Measurements from ENCODE around the gene DTX1. TPM values are rescaled to one million over a fixed set of nuclear protein-coding genes. Genes with fewer than 3 reads are reported as not detected.
"Not testable (repeated sequence)": the region's sequence is repeated elsewhere in the genome, so short reads cannot be mapped to it uniquely, and the experiment has no call there.

DTX1 gene
- total RNA-seq, 2 experiments from 2014 or later = 11.0 to 12.4 TPM

GRCh38 chr12:113137861-113138783, 81.6 kb downstream of the DTX1 start:
- H3K27ac Mint-ChIP-seq = no peak overlapping the region
- H3K36me3 Mint-ChIP-seq = no peaks in the 10 kb centered on the region
- no peak for DNase-seq
- no peak overlapping the region for H3K4me3 Mint-ChIP-seq
- intact Hi-C loops (cut with micrococcal nuclease) = no loop called here
- ChIA-PET CTCF (interaction anchor here (0.6 to 2.6 kb wide), 4 partner anchors 15 to 145 kb away, joined by 4 to 8 read pairs (median 4); no protein-coding TSS in a partner anchor), POLR2A (no interaction called here)
- peaks cover 5% of the 10 kb centered on the region for H3K27me3 Mint-ChIP-seq
- peaks cover 23% of the 10 kb centered on the region for H3K4me1 Mint-ChIP-seq (ENCODE audit: low read depth)
- H3K9me3 Mint-ChIP-seq = no peaks in the 10 kb centered on the region

DNA sequence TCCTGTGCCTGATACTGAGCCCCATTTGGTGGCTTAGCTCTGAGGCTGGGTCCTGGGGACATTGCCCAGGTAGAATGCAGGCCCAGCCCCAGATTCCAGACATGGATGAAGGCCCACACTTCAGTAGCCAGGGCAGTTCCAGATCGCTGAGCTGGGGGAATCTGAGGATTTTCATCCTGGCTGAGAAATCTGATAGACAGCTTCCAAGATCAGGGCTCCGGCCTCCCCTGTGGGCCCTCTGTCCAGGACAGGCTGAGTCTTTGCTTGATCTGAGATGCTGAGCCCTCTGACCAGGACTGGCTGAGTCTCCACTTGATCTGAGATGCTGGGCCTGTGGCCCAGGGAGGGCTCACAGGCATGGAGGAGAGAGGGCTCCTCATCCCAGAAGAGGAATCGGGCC, 82.3 kb downstream of the DTX1 start:
- no peak overlapping the region for H3K27ac Mint-ChIP-seq
- no peak overlapping the region for H3K4me3 Mint-ChIP-seq
- POLR2A ChIA-PET = no interaction called here
- CTCF ChIA-PET = interaction anchor here (0.6 to 2.6 kb wide), 4 partner anchors 36 to 146 kb away, joined by 3 to 8 read pairs (median 4); no protein-coding TSS in a partner anchor
- no peaks in the 10 kb centered on the region for H3K9me3 Mint-ChIP-seq
- DNase-seq = no peak
- peaks cover 23% of the 10 kb centered on the region for H3K4me1 Mint-ChIP-seq (ENCODE audit: low read depth)
- no peaks in the 10 kb centered on the region for H3K36me3 Mint-ChIP-seq
- intact Hi-C loops (cut with micrococcal nuclease) = no loop called here
- H3K27me3 Mint-ChIP-seq = peaks cover 5% of the 10 kb centered on the region

GRCh38 chr12:113140706-113141105, 84.2 kb downstream of the DTX1 start:
- CTCF ChIA-PET = interaction anchor here (0.9 kb wide), 1 partner anchor 147 kb away, joined by 3 read pairs; no protein-coding TSS in a partner anchor
- no peak for DNase-seq
- Mint-ChIP-seq H3K27ac (no peak overlapping the region), H3K27me3 (peaks cover 3% of the 10 kb centered on the region), H3K36me3 (no peaks in the 10 kb centered on the region), H3K9me3 (no peaks in the 10 kb centered on the region), H3K4me1 (ENCODE audit: low read depth) (peaks cover 18% of the 10 kb centered on the region), H3K4me3 (no peak overlapping the region)
- POLR2A ChIA-PET = no interaction called here
- intact Hi-C loops (cut with micrococcal nuclease) = no loop called here

DNA sequence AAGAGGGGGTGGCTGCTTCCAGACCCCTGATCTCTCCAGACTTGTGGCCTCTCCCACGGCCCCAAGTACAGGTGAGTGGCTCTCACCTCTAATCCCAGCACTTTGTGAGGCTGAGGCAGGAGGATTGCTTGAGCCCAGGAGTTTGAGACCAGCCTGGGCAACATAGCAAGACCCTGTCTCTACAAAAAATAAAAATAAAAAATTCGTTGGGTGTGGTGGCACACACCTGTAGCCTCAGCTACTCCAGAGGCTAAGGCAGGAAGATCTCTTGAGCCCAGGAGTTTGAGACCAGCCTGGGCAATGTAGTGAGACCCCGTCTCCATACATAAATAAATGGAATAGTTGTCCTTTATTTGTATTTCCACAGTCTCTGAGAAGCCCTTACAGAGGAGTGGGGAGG, 85.2 kb downstream of the DTX1 start:
- POLR2A ChIA-PET; H3K36me3 Mint-ChIP-seq; H3K9me3 Mint-ChIP-seq; intact Hi-C loops (cut with micrococcal nuclease); DNase-seq; H3K4me3 Mint-ChIP-seq; H3K27me3 Mint-ChIP-seq; H3K4me1 Mint-ChIP-seq (ENCODE audit: low read depth): not testable (repeated sequence)
- CTCF ChIA-PET = interaction anchor here (1.5 kb wide), 1 partner anchor 12 kb away, joined by 7 read pairs; no protein-coding TSS in a partner anchor
- H3K27ac Mint-ChIP-seq = peak overlapping the region; percentile 38

GRCh38 chr12:113142173-113142885, 85.8 kb downstream of the DTX1 start:
- Mint-ChIP-seq H3K9me3 (no peaks in the 10 kb centered on the region), H3K27ac (peak overlapping the region; percentile 38), H3K36me3 (no peaks in the 10 kb centered on the region), H3K27me3 (no peaks in the 10 kb centered on the region), H3K4me1 (ENCODE audit: low read depth) (peaks cover 6% of the 10 kb centered on the region), H3K4me3 (no peak overlapping the region)
- peak; percentile 31 for DNase-seq
- ChIA-PET CTCF (interaction anchor here (1.5 kb wide), 1 partner anchor 11 kb away, joined by 7 read pairs; no protein-coding TSS in a partner anchor), POLR2A (no interaction called here)
- intact Hi-C loops (cut with micrococcal nuclease) = no loop called here

DNA sequence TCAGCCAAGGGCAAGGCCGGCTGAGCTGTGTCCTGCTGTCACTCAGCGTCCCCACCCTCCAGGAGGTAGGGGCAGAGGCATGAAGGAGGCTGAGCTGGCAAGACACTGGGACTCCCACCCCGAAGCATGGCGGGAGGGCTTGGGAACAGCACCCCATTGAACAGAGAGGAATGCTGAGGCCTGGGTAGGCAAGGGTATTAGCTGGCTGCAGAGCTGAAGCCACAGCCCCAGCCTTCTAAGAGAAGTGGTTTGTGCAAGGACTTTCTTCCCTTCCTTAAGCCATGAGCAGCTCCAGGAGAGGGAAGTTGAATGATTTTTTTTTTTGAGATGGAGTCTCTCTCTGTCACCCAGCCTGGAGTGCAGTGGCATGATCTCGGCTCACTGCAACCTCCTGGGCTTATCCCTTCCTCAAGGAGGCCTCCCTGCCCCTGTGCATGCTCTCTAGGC, 86.4 kb downstream of the DTX1 start:
- H3K4me1 Mint-ChIP-seq (ENCODE audit: low read depth) = peaks cover 6% of the 10 kb centered on the region
- intact Hi-C loops (cut with micrococcal nuclease) = no loop called here
- H3K4me3 Mint-ChIP-seq = no peak overlapping the region
- no peaks in the 10 kb centered on the region for H3K36me3 Mint-ChIP-seq
- no peaks in the 10 kb centered on the region for H3K27me3 Mint-ChIP-seq
- ChIA-PET POLR2A (no interaction called here), CTCF (interaction anchor here (1.5 kb wide), 1 partner anchor 10 kb away, joined by 7 read pairs; no protein-coding TSS in a partner anchor)
- DNase-seq = no peak
- H3K27ac Mint-ChIP-seq = no peak overlapping the region
- peaks cover 2% of the 10 kb centered on the region for H3K9me3 Mint-ChIP-seq

- Mint-ChIP-seq H3K27ac (no peak overlapping the region), H3K4me3 (no peak overlapping the region), H3K9me3 (peaks cover 2% of the 10 kb centered on the region), H3K27me3 (no peaks in the 10 kb centered on the region), H3K4me1 (ENCODE audit: low read depth) (peaks cover 6% of the 10 kb centered on the region), H3K36me3 (no peaks in the 10 kb centered on the region)
- intact Hi-C loops (cut with micrococcal nuclease) = no loop called here
- CTCF ChIA-PET = no interaction called here
- DNase-seq = no peak
- POLR2A ChIA-PET = no interaction called here
These were observed 87.4 kb downstream of the DTX1 start for GRCh38 chr12:113143959-113144358.

DNA sequence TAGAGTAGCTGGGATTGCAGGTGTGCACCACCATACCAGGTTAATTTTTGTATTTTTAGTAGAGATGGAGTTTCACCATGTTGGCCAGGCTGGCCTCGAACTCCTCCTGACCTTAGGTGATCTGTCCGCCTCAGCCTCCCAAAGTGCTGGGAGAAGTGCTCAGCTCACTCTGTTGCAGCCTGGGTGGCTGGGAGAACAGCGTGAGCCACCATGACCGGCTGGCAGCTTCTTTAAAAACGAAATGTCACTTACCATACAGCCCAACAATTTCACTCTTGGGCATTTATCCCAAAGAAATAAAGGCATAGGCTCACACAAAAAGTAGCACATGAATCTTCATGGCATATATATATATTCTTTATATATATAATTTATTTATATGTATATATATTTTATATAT, 88.3 kb downstream of the DTX1 start:
- Mint-ChIP-seq H3K9me3 (peaks cover 2% of the 10 kb centered on the region), H3K27me3 (no peaks in the 10 kb centered on the region), H3K27ac (no peak overlapping the region), H3K4me3 (no peak overlapping the region), H3K36me3 (no peaks in the 10 kb centered on the region), H3K4me1 (ENCODE audit: low read depth) (peaks cover 6% of the 10 kb centered on the region)
- no peak for DNase-seq
- intact Hi-C loops (cut with micrococcal nuclease) = no loop called here
- CTCF ChIA-PET = no interaction called here
- POLR2A ChIA-PET = no interaction called here

DNA sequence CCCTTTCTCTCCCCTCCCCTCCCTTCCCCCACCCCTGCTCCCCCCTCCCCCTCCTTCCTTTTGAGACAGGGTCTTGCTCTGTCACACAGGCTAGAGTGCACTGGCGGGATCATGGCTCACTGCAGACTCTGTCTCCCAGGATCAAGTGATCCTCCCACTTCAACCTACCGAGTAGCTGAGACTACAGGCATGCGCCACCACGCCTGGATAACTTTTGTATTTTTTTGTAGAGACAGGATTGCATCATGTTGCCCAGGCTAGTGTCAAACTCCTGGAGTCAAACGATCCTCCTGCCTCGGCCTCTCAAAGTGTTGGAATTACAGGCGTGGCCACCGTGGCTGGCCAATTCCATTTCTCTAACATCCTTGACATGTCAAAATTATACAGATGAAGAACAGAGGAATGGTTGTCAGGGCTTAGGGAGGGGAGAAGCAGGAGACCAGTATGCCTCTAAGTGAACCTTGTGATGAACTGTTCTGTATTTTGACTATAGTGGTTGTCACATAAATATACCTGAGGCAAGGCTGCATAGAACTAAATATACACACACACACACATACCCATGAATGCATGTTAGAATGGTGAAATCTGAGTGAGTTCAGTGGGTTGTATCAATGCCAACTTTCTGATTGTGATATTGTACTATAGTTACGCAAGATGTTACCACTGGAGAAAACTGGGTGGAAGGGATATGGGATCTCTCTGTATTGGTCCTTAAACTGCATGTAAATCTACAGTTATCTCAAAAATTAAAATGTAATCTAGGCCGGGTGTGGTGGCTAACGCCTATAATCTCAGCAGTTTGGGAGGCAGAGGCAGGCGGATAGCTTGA, 89.4 kb downstream of the DTX1 start:
- intact Hi-C loops (cut with micrococcal nuclease) = no loop called here
- peaks cover 6% of the 10 kb centered on the region for H3K4me1 Mint-ChIP-seq (ENCODE audit: low read depth)
- peaks cover 2% of the 10 kb centered on the region for H3K9me3 Mint-ChIP-seq
- ChIA-PET CTCF (no interaction called here), POLR2A (no interaction called here)
- H3K27ac Mint-ChIP-seq = no peak overlapping the region
- H3K27me3 Mint-ChIP-seq = no peaks in the 10 kb centered on the region
- H3K4me3 Mint-ChIP-seq = no peak overlapping the region
- no peak for DNase-seq
- no peaks in the 10 kb centered on the region for H3K36me3 Mint-ChIP-seq

- intact Hi-C loops (cut with micrococcal nuclease) = no loop called here
- Mint-ChIP-seq H3K36me3 (no peaks in the 10 kb centered on the region), H3K4me1 (ENCODE audit: low read depth) (peaks cover 7% of the 10 kb centered on the region), H3K4me3 (no peak overlapping the region), H3K27ac (no peak overlapping the region), H3K9me3 (peaks cover 2% of the 10 kb centered on the region), H3K27me3 (peaks cover under 1% of the 10 kb centered on the region)
- ChIA-PET CTCF (no interaction called here), POLR2A (no interaction called here)
- no peak for DNase-seq
These were observed 90.5 kb downstream of the DTX1 start for GRCh38 chr12:113146999-113147398.
